Activated naive CD4-positive, alpha-beta T cell treated with anti-CD3 and anti-CD28 coated beads, Interleukin-2, amount 50 U/mL, for 24 hours (primary cell): ENCODE results near the gene CACFD1.

ENCODE experiments used
- H3K27ac Mint-ChIP-seq: one replicate; pipeline ENCODE4 v1.8.0; 2021; ENCODE audit warnings: mild to moderate bottlenecking, mixed read lengths
- H3K27me3 Mint-ChIP-seq: one replicate; pipeline ENCODE4 v1.8.0; 2021; ENCODE audit warnings: mixed read lengths
- H3K36me3 Mint-ChIP-seq: one replicate; pipeline ENCODE4 v1.8.0; 2021; ENCODE audit warnings: mixed read lengths
- H3K4me1 Mint-ChIP-seq: one replicate; pipeline ENCODE4 v1.8.0; 2021; ENCODE audit warnings: mixed read lengths
- H3K4me3 Mint-ChIP-seq: one replicate; pipeline ENCODE4 v1.8.0; 2021; ENCODE audit warnings: mild to moderate bottlenecking, mixed read lengths
- H3K9me3 Mint-ChIP-seq: one replicate; pipeline ENCODE4 v1.8.0; 2021; ENCODE audit warnings: mixed read lengths

The CACFD1 gene

DNA sequence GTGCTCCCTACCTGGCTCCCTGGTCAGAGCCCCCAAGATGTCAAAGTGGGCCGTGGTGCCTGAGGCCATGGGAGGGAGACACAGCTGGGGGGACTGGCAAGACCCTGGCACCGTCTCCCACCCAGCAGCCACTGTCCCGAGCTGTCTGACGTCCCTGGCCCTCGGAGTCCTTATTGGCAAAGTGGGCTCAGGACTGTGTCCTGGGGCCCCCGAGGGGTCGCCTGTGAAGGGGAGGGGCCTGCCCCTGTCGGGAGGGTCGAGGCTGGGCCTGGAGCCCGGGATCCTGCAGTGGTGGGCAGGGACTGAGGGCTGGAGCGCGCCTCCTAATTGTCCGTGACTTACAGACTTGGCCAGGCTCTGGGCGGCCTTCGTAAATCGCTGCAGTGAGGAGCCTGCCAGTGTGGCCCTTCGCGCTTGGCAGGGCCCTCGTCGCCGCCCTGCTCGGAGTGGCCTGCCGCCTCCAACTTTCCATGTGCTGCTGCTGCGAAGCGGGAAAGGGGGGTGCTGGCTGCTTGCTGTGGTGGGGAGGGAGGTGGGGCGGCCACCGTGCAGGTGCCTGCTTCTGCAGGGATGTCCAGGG lies 51.2 kb downstream of the CACFD1 start:
- Mint-ChIP-seq H3K27me3 (no peaks in the 10 kb centered on the region), H3K4me1 (peaks cover 16% of the 10 kb centered on the region), H3K36me3 (no peaks in the 10 kb centered on the region), H3K27ac (no peak overlapping the region), H3K9me3 (no peaks in the 10 kb centered on the region), H3K4me3 (no peak overlapping the region)

DNA sequence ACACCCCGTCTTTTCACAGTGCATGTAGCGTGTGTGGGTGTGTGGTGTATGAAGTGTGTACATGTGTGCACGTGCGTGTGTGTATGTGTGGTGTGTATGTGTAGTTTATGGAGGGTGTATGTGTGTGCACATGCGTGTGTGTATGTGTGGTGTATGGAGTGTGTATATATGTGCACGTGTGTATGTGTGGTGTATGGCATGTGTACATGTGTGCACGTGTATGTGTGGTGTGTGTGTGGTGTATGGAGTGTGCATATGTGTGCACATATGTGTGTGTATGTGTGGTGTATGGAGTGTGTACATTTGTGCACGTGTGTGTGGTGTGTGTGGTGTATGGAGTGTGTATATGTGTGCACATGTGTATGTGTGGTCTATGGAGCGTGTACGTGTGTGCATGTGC lies 51.8 kb downstream of the CACFD1 start:
- Mint-ChIP-seq H3K4me3 (no peak overlapping the region), H3K4me1 (peaks cover 16% of the 10 kb centered on the region), H3K36me3 (no peaks in the 10 kb centered on the region)

DNA sequence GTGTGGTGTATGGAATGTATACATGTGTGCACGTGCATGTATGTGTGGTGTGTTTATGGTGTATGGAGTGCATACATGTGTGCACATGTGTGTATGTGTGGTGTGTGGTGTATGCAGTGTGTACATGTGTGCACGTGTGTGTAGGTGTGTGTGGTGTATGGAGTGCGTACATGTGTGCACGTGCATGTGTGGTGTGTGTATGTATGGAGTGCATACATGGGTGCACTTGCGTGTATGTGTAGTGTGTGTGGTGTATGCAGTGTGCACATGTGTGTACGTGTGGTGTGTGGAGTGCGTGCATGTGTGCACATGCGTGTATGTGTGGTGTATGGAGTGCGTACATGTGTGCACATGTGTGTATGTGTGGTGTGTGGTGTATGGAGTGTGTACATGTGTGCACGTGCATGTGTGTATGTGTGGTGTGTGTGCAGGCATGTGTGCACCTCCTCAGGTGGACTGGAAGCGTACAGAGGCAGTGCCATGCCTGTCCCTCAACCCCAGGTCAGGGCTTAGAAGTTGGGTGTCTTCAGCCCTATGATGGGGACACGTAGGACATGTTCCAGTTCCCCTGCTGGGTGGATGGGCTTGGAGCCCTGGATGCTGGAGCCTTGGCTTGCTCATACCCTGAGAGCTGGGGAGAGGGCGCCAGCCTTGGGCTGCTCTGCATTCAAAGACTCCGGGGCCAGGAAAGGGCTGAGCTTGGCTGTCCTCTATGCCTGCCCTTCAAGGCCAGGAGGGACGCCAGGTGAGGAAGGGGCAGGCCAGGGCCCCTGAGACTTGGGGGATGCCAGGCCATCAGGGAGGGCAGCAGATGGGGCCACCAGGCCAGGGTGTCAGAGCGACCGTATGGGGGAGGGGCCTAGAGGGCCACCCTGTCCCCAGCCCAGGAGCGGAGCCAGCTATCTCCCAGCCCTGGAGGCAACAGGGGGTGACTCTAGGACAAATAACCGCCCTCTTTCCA lies 52.8 kb downstream of the CACFD1 start:
- no peaks in the 10 kb centered on the region for H3K9me3 Mint-ChIP-seq
- peaks cover 12% of the 10 kb centered on the region for H3K4me1 Mint-ChIP-seq
- H3K27ac Mint-ChIP-seq, result no peak overlapping the region
- H3K27me3 Mint-ChIP-seq, result no peaks in the 10 kb centered on the region
- no peak overlapping the region for H3K4me3 Mint-ChIP-seq
- H3K36me3 Mint-ChIP-seq, result no peaks in the 10 kb centered on the region

More for the DNA sequence above, 51.8 kb downstream of the CACFD1 start:
- Mint-ChIP-seq H3K27ac (no peak overlapping the region), H3K9me3 (no peaks in the 10 kb centered on the region), H3K27me3 (no peaks in the 10 kb centered on the region)

DNA sequence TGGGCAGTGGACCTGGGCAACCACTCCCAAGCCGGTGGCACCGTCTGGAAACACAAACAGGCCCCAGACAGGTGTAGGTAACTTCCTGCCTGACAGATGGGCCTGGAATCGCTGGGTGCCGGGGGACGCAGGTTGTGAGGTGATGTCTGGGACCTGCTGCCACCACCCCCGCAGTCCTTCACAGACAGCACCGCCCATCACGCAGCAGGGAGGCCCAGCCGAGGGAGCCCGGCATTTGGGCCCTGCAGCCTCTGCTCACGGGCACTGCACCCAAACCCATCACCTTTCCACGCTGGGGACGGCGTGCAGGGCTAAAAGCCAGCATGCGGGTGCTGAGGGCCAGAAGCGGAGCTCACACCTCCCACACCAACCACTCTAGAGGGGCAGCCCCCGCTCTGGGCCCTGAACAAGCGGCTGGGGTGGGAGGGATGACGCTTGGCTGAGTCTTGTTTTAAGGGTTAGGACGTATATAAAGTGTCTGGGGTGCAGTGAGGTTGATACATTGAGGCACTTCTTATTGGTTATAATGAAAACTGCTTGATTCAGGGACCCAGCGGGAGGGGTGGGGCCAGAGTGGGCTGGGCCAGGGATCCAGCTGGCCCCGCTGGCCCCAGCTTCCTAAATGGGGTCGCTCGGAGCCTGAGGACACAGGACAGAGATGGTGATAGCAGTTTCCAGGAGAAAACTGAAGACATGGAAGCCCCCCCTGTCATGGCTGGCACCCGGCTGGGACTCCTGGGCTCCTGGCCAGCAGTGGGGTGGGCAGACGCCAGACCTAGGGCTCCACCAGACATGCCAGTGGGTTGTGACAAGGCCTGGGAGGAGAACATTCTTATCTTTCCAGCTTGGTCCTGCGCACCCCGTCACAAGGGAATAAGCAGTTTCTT lies 53.7 kb downstream of the CACFD1 start:
- H3K9me3 Mint-ChIP-seq, result no peaks in the 10 kb centered on the region
- H3K36me3 Mint-ChIP-seq, result no peaks in the 10 kb centered on the region
- H3K27ac Mint-ChIP-seq, result no peak overlapping the region
- peaks cover 8% of the 10 kb centered on the region for H3K4me1 Mint-ChIP-seq
- no peaks in the 10 kb centered on the region for H3K27me3 Mint-ChIP-seq
- H3K4me3 Mint-ChIP-seq, result no peak overlapping the region

DNA sequence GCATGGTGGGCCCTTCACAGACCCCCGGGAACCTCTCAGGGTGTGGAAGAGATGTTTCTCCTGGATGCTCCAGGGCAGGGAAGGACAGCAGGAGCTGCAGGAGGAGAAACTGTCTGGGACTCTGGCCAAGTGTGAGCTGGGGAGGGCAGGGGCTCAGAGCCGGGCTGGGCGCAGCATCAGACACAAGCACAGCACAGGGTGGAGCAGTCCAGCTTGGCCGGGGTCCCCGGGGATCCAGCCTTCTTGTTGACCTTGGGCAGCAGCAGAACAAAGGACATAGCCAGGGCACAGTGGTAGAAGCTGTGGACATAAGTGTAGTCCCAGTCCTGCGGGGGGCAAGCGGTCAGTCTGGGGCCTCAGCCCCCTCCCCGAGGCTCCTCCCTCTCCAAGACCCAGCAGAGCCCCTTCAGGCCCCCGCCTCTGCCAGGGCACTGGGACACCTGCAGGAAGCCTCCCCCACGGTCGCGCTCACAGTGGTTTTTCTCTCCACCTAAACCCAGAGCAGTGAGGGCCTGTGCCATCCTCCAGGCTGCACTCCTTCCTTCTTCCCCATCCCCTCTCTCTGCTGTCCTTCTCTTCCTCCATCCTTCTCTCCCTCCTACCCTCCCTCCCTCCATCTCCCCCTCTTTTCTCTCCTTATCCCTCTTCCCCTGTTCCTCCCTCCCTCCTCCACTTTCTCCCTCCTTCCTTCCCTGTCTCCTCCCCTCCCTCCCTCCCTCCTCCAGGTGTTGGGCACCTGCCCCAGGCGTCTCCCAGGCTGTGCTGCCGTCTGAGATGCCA lies 54.9 kb downstream of the CACFD1 start:
- Mint-ChIP-seq H3K4me1 (peaks cover 2% of the 10 kb centered on the region), H3K27ac (no peak overlapping the region), H3K27me3 (no peaks in the 10 kb centered on the region), H3K36me3 (no peaks in the 10 kb centered on the region), H3K9me3 (no peaks in the 10 kb centered on the region), H3K4me3 (no peak overlapping the region)

DNA sequence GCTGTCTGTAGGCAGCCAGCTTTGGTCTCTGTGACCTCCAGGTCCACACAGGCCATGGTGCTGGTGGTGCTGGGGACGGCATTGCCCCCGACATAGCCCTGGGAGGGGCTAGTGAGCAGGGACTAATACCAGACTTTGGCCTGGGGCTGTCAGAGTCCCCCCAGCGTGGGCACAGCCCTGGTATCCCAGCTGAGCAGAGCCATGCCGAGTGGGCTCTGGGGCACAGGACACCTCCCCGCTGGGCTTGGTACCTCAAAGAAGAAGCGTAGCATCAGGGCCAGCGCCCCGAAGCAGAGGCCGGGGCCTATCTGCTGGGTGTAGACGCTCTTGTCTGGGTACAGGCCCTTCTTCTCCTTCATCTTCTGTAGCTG lies 55.4 kb downstream of the CACFD1 start:
- Mint-ChIP-seq H3K27me3 (no peaks in the 10 kb centered on the region), H3K9me3 (no peaks in the 10 kb centered on the region), H3K36me3 (no peaks in the 10 kb centered on the region), H3K4me3 (no peak overlapping the region), H3K4me1 (no peaks in the 10 kb centered on the region), H3K27ac (no peak overlapping the region)

DNA sequence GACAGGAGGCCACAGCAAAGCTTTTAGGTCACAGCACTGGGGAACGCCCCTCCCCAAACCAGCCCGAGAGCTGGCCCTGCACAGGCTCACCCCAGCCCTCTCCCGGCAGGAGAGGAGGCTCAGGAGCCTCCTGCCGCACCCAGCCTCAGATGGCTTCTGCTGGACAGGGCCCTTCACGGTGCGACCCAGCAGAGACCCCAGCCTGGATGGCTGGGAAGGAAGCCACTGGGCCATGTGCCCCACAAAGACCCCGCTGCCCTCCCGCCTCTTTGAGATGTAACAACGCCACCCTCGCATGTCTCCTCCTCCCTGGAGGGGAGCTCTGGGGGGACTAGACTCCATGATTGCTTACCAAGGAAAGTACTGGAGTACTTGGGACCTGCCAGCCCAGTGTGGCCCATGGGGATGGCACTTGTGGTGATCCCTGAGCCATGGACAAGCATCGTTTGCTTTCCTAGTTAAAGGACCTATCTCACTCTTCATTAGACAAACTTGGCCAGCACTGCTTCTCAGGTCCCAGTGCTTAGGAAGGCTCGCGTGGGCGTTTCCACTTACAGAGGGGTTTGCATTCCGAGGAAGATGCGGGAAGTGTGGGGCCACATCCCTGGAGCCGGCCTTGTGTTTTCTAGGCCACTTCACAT lies 56.0 kb downstream of the CACFD1 start:
- H3K4me3 Mint-ChIP-seq, result no peak overlapping the region
- no peaks in the 10 kb centered on the region for H3K4me1 Mint-ChIP-seq
- no peaks in the 10 kb centered on the region for H3K36me3 Mint-ChIP-seq
- no peaks in the 10 kb centered on the region for H3K9me3 Mint-ChIP-seq
- no peaks in the 10 kb centered on the region for H3K27me3 Mint-ChIP-seq
- H3K27ac Mint-ChIP-seq, result no peak overlapping the region

DNA sequence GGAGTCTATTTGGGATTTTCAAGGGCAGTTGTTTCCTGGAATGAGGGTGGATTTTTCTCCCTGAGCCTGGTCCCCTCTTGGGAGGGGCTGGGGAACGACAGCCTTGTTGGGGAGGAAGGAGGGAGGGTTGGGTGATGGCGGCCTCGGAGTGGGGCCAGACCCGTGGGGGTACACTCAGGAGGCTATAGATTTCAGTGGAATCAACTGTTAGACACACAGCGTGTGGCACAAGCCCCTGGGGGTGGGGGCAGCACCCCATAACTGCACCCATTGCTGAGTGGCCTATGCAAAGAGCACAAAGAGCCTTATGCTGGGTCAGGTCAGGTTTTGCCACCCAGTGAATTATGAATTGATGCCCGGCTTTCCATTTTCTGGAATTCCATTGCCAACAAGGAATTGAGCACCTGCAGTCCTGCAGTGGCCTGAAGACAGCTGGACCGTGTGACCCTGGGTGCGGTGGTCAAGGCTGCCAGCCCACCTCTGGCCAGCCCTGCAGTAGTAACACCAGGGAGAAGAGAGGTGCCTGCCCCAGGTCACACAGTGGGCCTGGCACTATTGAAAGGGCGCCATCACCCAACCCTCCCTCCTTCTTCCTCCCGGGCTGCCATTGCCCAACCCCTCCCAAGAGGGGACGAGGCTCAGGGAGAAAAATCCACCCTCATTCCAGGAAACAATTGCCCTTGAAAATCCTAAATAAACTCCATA lies 56.6 kb downstream of the CACFD1 start:
- Mint-ChIP-seq H3K4me1 (no peaks in the 10 kb centered on the region), H3K36me3 (no peaks in the 10 kb centered on the region), H3K4me3 (no peak overlapping the region), H3K27ac (no peak overlapping the region), H3K27me3 (no peaks in the 10 kb centered on the region), H3K9me3 (no peaks in the 10 kb centered on the region)

DNA sequence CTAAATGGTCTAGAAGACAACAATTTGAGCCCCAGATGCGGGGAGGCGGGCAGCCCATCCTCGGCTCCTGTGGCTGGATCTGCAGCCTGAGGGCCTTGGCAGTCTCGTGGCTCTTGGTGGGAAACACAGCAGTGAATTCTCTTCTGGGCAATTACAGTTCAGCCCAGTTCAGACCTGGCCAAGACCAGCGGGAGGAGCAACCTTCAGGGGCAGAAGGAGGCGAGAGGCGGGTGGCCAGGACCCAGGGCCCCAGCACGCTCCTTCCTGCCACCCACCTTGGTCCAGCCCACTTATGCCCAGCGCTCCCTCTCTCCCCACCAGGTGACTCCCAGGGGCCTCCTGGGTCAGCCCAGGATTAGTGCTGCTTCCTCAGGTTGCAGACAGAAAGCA lies 57.2 kb downstream of the CACFD1 start:
- H3K27ac Mint-ChIP-seq, result no peak overlapping the region
- H3K4me3 Mint-ChIP-seq, result no peak overlapping the region
- no peaks in the 10 kb centered on the region for H3K9me3 Mint-ChIP-seq
- no peaks in the 10 kb centered on the region for H3K4me1 Mint-ChIP-seq
- no peaks in the 10 kb centered on the region for H3K27me3 Mint-ChIP-seq
- H3K36me3 Mint-ChIP-seq, result no peaks in the 10 kb centered on the region

DNA sequence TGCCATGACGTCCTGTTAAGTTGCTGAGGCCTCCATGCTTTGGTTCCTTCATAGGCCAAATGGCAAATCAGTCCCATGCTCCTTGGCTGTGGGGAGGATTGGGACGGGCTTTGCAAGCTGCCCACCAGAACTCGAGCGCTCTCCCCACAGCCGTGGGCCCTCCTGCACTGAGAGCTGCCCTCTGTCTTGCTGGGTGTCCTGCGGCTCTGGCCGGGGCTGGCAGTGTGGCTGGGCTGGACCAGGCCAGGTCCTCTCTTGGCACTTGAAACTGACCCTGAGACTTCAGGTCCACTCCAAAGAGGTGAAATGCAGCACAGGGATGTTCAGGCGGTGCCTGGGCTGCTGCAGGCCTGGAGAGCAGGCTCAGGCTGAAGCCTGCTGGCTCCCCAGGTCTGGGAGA lies 57.9 kb downstream of the CACFD1 start:
- Mint-ChIP-seq H3K36me3 (no peaks in the 10 kb centered on the region), H3K4me1 (no peaks in the 10 kb centered on the region), H3K4me3 (no peak overlapping the region), H3K27ac (no peak overlapping the region), H3K9me3 (no peaks in the 10 kb centered on the region), H3K27me3 (no peaks in the 10 kb centered on the region)

DNA sequence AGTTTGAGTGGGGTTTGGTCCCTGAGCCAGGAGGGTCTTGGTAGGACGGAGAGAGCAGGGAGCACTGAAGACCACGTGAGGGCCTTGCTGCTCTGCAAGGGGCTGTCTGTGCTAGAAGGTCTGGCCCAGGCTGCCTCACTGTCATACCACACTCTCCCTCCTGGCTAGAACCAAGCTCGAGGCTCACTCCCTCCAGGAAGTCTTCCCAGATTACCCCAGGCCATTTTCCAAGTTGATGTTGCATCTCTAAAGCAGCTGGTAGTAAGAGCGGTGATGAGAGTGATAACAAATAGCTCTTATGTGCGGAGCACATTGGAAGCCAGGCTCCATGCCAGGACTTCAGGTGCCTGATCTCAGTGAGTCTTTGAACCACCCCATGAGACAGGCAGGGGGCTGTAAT lies 58.4 kb downstream of the CACFD1 start:
- Mint-ChIP-seq H3K4me1 (no peaks in the 10 kb centered on the region), H3K9me3 (no peaks in the 10 kb centered on the region), H3K4me3 (no peak overlapping the region), H3K36me3 (no peaks in the 10 kb centered on the region), H3K27me3 (no peaks in the 10 kb centered on the region), H3K27ac (no peak overlapping the region)

DNA sequence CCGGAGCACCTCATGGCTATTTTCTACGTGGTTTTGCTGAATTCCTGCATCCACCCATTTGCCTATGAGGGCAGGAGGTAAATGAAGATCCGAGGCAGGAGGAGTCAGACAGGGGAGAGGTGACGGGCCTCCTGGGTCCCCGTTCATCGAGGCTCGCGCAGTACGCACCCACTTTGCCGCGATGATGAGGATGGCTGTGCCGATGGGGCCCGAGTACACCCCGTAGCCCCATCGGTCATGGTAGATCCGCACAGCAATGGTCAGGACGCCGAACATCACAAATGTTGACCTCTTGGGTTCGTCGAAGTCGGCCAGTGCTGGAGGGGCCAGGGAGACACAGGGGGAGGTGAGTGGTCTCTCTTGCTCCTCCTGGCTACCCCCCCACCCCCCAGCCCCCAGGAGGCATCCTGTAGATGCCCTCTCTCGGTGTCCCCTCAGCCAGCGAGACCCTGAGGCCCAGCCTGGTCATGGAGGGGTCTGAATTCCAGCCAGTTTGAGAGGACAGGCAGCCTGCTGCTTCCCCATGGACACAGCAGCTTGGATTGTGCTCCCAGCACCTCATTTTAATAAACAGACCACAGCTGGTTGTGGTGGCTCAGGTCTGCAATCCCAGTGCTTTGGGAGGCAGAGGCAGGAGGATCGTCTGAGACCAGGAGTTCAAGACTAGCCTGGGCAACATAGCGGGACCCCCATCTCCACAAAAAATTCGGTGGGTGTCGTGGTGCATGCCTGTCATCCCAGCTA lies 59.1 kb downstream of the CACFD1 start:
- H3K4me1 Mint-ChIP-seq, result no peaks in the 10 kb centered on the region

DNA sequence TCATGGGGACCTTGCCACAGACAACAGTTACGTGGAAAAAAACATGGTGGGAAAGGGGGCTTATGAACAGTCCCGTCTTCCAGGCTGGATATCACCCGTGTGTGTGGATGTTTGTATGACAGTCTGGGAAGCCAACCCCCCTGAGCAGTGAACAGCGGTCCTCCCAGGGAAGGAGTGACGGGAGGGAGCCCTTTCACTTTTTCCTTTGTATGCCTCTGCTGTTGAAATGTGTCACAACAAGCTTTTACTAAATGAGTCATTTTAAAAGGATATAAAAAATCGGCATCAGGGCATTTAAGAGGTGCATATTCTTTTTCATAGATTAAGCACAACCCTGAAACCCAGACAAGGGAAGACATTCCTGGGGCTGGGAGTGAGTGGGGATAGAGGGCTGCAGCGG lies 59.9 kb downstream of the CACFD1 start:
- no peaks in the 10 kb centered on the region for H3K9me3 Mint-ChIP-seq
- H3K27ac Mint-ChIP-seq, result no peak overlapping the region
- no peaks in the 10 kb centered on the region for H3K27me3 Mint-ChIP-seq
- no peak overlapping the region for H3K4me3 Mint-ChIP-seq
- H3K36me3 Mint-ChIP-seq, result no peaks in the 10 kb centered on the region
- no peaks in the 10 kb centered on the region for H3K4me1 Mint-ChIP-seq

More for the DNA sequence above, 59.1 kb downstream of the CACFD1 start:
- no peak overlapping the region for H3K27ac Mint-ChIP-seq
- H3K36me3 Mint-ChIP-seq, result no peaks in the 10 kb centered on the region
- no peaks in the 10 kb centered on the region for H3K9me3 Mint-ChIP-seq
- no peaks in the 10 kb centered on the region for H3K27me3 Mint-ChIP-seq
- H3K4me3 Mint-ChIP-seq, result no peak overlapping the region
